ENCODE results near the gene NOD1.
"Not testable (repeated sequence)": the region's sequence is repeated elsewhere in the genome, so short reads cannot be mapped to it uniquely, and the experiment has no call there.

NOD1 gene

GRCh38 chr7:30412782-30413504 lies 65.6 kb downstream of the NOD1 start:
- no peak for DNase-seq (ENCODE audit: low read depth in 2 of 2)

GRCh38 chr7:30411897-30412296 lies 66.7 kb downstream of the NOD1 start:
- no peak for DNase-seq (ENCODE audit: low read depth in 2 of 2)

DNA sequence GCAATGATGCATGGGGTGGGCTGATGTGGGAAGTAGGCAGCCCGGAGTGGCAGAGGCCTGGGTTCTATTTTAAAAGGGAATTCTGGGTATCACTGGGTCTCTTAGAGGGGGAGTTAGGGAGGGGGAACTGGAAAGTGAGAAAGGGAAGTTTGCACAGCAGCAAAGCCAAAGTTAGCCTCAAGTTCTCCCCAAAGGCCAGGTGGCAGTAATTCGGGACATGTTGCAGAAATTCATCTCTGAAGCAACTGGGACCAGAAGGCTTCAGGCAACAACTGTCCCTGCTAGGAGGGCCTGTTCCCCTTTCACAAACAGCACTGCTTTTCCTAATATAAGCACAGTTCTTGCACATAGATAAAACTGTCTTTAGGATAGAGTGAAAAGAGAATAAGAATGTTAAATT lies 67.4 kb downstream of the NOD1 start:
- no peak for DNase-seq (ENCODE audit: low read depth in 2 of 2)

GRCh38 chr7:30406664-30407425 lies 71.7 kb downstream of the NOD1 start:
- no peak for DNase-seq (ENCODE audit: low read depth in 2 of 2)

DNA sequence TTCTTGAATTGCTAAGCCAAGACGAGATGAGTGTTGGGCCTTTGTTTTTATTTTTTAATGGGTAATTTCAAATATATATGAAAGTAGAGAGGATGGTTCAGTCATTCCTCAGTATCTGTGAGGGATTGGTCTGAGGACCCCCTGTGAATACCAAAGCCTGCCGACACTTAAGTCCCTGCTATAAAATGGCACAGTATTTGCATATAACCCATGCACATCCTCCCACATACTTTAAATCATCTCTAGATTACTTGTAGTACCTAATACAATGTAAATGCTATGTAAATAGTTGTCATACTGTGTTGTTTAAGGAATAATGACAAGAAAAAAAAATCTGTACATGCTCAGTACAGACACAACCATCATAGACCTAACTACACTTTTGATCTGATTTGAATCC lies 73.4 kb downstream of the NOD1 start:
- no peak for DNase-seq (ENCODE audit: low read depth in 2 of 2)

- no peak for DNase-seq (ENCODE audit: low read depth in 2 of 2)
These were observed 75.1 kb downstream of the NOD1 start for GRCh38 chr7:30403477-30403876.

GRCh38 chr7:30396389-30396788 lies 82.2 kb downstream of the NOD1 start:
- DNase-seq (ENCODE audit: low read depth in 2 of 2), result no peak

DNA sequence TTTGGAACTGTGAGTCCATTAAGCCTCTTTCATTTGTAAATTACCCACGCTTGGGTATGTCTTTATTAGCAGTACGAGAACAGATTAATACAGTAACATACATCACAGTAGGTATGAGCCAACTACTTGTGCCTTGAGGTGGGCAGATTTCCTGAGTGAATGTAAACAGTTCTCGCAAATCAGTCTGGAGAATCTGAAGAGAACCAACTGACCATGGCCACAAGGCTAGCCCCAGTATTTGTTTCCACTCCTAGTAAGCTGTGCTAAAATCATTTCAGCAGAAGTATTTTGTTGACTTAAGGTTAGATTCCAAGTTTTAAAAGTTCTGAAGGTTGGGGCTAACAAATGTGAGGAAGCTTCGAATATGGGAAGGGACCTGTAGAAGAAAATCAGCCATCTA lies 82.9 kb downstream of the NOD1 start:
- DNase-seq (ENCODE audit: low read depth in 2 of 2), result no peak

GRCh38 chr7:30391806-30392205 lies 86.8 kb downstream of the NOD1 start:
- DNase-seq (ENCODE audit: low read depth in 2 of 2), result no peak

- no peak for DNase-seq (ENCODE audit: low read depth in 2 of 2)
These were observed 87.6 kb downstream of the NOD1 start for GRCh38 chr7:30390736-30391636.

- DNase-seq (ENCODE audit: low read depth in 2 of 2), result no peak
These were observed 88.8 kb downstream of the NOD1 start for GRCh38 chr7:30389791-30390190.

GRCh38 chr7:30382607-30383006 lies 96.0 kb downstream of the NOD1 start:
- no peak for DNase-seq (ENCODE audit: low read depth in 2 of 2)

DNA sequence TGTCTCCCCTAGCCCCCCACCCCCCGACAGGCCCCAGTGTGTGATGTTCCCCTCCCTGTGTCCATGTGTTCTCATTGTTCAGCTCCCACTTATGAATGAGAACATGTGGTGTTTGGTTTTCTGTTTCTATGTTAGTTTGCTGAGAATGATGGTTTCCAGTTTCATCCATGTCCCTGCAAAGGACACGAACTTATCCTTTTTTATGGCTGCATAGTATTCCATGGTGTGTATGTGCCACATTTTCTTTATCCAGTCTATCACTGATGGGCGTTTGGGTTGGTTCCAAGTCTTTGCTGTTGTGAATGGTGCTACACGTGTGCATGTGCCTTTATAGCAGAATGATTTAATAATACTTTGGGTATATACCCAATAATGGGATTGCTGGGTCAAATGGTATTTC lies 97.8 kb downstream of the NOD1 start:
- DNase-seq (ENCODE audit: low read depth in 2 of 2), result not testable (repeated sequence)

DNA sequence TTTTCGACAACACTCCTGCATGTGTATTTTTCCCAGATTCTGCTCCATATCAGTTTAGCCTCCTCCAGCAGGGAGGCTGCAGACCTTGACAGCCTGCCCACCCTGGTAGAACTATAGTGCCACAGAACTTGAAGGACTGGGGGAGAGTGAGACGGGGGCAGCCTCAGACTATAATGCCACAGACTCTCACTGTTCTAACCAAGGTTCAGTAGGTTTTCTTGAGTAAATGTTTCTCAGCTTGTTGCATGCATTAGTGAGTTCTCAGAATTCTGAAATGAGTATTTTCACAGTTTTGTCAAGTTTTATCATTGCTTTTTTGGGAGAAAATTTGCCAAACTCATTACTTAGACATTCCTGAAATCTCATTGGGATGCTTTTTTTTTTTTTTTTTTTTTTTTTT lies 98.3 kb downstream of the NOD1 start:
- DNase-seq (ENCODE audit: low read depth in 2 of 2), result no peak

DNA sequence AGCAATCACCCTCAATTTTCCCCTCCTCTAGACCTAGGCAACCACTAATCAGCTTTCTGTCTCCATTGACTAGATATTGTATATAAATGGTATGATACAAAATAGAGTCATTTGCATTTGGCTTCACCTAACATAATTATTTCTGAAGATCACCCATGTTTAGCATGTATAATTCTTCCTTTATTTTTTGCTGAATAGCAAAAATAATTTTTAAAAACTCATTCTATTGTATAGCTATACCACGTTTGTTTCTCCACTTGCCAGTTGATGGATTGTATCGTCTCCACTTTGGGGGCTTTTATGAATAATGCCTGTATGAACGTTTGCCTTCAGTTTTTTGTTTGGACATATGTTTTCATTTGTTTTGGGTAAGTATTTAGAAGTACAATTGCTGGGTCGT lies 98.8 kb downstream of the NOD1 start:
- DNase-seq (ENCODE audit: low read depth in 2 of 2), result no peak

- no peak for DNase-seq (ENCODE audit: low read depth in 2 of 2)
These were observed 99.5 kb downstream of the NOD1 start for GRCh38 chr7:30379131-30379530.

- no peak for DNase-seq (ENCODE audit: low read depth in 2 of 2)
These were observed 100.3 kb downstream of the NOD1 start for GRCh38 chr7:30378275-30378674.

Data from activated CD8-positive, alpha-beta memory T cell treated with anti-CD3 and anti-CD28 coated beads for 4 hours (primary cell).